HEK293T (cell line): ENCODE data around the gene KCNG2.

Experiments
- BHLHE40 ChIP-seq: fragments of 450-650 bp; IDR thresholded peaks from 2 replicates; pipeline ENCODE4 v1.6.1; 2016; ENCODE audit warnings: mild to moderate bottlenecking, moderate library complexity, borderline replicate concordance
- ELF4 ChIP-seq: fragments of 450-650 bp; IDR thresholded peaks from 2 replicates; pipeline ENCODE4 v1.6.1; 2017; ENCODE audit warnings: antibody characterized with exemption
- FOXK2 ChIP-seq: fragments of 450-650 bp; IDR thresholded peaks from 2 replicates; pipeline ENCODE4 v1.6.1; 2016; ENCODE audit warnings: mild to moderate bottlenecking
- SP1 ChIP-seq: fragments of 450-650 bp; IDR thresholded peaks from 2 replicates; pipeline ENCODE4 v1.6.1; 2017
- TARDBP ChIP-seq: fragments of 450-650 bp; IDR thresholded peaks from 2 replicates; pipeline ENCODE4 v1.6.1; 2016
- TF ChIP-seq, protein P1 (sequence below): fragments of 450-650 bp; IDR thresholded peaks from 2 replicates; pipeline ENCODE4 v1.6.1; 2016

DNA sequence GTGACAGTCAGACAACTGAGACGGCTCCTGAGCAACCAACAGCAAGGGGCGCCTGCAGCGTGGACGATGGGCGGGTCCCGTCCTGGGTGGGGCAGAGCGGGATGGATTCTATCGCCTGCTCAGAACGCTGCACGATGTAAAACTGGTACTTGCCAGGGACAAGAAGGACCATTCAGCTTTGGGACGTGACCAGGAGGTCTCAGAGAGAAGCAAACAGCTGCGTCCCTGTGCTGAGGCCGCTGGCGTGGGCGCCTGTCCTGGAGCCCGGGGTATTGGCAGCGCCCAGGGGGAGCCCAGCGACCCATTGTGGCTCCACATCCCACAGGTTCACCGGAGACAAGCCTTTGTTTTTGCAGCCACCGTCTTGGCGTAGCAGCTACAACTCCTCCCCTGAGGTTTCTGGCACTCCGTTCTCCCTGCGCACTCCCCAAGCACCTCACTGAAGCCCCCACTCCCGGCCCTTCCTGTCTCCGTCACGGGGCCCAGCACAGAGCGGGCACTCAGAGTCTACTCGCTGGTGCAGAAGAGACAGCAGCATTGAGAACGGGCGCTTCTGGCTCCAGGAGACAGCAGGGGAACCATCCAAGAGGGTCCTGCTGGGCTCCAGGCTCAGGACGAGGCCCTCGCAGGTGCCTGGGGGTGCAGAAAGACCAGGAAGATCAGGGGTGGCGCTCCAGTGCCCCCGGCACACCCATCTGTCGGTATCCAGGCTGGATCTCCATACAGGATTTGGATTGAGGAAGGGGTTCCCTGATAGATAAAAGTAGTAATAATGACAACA, 22.1 kb upstream of the KCNG2 start:
- no peak for TF ChIP-seq SP1
- TF ChIP-seq ELF4: no peak
- no peak for TF ChIP-seq TARDBP
- no peak for TF ChIP-seq BHLHE40
- no peak for TF ChIP-seq FOXK2
- TF ChIP-seq, protein P1, sequence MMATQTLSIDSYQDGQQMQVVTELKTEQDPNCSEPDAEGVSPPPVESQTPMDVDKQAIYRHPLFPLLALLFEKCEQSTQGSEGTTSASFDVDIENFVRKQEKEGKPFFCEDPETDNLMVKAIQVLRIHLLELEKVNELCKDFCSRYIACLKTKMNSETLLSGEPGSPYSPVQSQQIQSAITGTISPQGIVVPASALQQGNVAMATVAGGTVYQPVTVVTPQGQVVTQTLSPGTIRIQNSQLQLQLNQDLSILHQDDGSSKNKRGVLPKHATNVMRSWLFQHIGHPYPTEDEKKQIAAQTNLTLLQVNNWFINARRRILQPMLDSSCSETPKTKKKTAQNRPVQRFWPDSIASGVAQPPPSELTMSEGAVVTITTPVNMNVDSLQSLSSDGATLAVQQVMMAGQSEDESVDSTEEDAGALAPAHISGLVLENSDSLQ: no peak
